CD4-positive, alpha-beta T cell treated with Interleukin-17A for 4 hours (primary cell): Measurements from ENCODE around the gene MAT2B.
"Not testable (repeated sequence)": the region's sequence is repeated elsewhere in the genome, so short reads cannot be mapped to it uniquely, and the experiment has no call there.

Experiments
- DNase-seq: peaks from one replicate; pipeline ENCODE4 v3.0.0-alpha.2; 2020; ENCODE audit warnings: mixed read lengths

MAT2B gene

DNA sequence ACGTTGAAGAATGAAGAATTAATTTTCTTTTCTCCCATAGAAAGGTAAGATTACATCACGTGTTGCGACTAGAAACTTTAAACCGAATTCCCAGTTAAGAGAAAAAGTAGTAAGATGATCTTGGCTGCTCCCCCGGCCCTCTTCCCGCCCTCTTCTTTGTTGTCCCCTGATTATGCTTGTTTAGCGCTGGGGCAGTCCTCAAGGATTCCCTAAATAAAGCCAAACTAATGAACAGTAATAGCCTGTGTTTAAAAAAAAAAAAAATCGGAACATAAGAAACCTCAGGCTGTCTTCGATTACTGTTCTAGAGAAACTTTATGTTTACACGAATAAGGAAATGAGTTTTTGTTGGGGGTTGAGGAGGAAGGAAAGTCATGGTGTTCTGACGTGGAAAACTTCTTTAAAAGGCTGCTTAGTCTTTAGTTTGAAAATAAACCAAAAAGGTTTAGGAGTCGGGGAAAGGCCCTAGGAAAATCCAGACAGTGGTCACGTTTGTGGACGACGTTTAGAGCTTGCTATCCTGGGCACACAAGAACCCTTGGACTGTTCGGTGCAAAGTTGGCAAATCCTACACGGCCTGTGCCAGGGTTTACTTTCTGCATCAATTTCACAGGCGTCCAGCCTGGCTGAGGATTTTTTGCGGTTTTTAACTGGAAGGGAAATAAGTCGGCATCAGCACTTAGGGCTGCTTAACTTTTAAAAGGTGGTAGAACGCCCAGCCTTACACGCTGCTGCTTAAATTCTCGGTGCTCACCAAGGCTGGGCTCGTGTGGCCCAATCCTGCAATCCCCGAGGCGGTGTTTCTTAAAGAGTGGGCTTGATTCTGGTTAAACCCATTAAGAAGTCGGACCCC is 1.1 kb upstream of the MAT2B start:
- DNase-seq, result peak; percentile 44

DNA sequence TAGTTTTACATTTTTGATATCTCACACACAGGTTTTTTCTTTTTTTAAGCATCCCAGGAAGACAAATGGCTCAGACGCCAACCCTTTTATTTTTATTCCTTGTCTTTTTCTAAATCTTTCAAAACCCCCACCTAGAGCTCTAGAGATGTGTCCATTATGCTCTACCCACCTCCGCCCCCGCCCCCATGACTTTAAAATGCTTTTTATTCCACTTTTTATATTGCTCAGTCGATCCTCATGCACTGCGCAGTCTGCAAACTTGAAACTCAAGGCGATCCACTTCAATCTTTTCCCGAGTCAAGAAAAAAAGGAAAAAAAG is 411 bp upstream of the MAT2B start:
- no peak for DNase-seq

DNA sequence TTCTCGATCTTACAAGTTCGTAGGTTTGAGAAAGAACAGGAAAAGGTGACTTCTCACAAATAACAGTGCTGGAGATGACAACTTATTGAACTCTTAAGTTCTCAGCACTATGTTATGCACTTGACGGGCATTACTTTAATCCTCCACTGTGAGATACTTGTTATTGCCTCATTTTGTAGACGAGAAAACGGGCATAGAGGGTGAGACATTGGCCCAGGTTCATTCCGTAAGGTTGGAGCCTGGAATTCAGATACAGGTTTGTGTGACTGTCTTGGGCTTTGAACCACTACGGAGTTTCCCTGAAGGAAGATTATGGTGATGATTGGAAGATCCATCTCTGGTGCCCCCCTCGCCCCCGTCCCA is 657 bp downstream of the MAT2B start:
- no peak for DNase-seq

DNA sequence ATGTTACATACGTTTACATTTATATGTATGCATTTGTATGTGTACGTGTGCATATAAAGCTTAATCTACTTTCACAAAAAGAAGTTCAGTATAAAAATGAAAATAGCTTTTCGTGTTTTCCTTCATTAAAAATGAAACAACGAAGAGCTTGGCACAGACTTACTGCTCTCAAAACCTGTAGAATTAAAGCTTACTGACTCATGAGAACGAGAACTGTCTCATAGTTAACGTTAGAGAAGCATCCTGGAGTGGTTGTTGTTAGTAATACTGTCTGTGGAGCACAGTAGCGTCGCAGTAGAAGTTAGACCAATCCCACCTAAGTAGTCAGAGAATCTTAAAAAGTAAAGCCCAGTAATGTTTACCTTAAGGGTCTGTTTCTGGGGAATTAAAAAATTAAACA is 1.3 kb downstream of the MAT2B start:
- DNase-seq, result peak; percentile 26

GRCh38 chr5:163508753-163509152 is 3.3 kb downstream of the MAT2B start:
- no peak for DNase-seq

DNA sequence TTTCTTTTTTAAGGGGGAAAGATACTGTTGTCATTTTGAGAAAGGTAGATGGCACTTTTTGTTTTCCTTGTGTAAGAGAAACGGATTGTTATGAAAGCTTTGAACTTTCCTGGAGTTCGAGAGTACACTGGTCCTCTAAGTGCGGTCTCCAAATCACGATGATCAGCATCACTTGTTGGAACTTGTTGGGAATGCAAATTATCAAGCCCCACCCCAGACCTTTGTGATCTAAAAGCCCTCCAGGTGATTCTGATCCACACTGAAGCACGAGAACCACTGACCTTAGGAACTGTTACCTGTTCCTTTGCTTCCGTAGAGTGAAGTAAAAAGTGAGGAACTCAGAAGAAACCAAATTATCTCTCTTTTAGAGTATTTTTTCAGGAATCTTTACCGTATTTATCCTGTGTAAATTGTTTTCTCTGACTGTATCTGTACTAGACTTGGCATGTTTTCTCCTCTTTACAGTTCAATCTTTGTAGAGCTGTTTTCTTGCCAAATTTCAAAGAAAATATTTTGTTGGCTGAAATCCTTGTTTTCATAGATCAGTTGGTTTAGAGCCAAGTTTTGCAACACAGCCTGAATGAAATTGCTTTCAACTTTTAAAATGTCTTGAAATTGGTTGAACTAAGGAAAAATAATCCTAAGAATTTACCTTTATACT is 4.0 kb downstream of the MAT2B start:
- no peak for DNase-seq

DNA sequence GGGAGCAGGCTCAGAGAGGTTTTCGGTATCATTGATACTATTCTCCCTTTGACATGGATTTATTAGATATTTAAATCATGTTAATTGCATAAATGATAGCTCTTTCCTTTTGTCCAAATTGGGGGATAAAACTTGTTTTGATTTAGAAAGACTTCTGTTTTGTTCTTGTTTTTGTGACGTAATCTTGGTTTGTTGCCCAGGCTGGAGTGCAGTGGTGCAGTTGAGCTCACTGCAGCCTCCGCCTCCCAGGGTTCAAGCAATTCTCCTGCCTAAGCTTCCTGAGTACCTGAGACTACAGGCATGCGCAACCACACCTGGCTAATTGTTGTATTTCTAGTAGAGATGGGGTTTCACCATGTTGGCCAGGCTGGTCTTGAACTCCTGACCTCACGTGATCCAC is 7.1 kb downstream of the MAT2B start:
- no peak for DNase-seq

GRCh38 chr5:163525096-163525495 is 19.7 kb downstream of the MAT2B start:
- DNase-seq, result no peak

GRCh38 chr5:163529698-163530097 is 24.3 kb downstream of the MAT2B start:
- no peak for DNase-seq

GRCh38 chr5:163531272-163531671 is 25.9 kb downstream of the MAT2B start:
- no peak for DNase-seq

DNA sequence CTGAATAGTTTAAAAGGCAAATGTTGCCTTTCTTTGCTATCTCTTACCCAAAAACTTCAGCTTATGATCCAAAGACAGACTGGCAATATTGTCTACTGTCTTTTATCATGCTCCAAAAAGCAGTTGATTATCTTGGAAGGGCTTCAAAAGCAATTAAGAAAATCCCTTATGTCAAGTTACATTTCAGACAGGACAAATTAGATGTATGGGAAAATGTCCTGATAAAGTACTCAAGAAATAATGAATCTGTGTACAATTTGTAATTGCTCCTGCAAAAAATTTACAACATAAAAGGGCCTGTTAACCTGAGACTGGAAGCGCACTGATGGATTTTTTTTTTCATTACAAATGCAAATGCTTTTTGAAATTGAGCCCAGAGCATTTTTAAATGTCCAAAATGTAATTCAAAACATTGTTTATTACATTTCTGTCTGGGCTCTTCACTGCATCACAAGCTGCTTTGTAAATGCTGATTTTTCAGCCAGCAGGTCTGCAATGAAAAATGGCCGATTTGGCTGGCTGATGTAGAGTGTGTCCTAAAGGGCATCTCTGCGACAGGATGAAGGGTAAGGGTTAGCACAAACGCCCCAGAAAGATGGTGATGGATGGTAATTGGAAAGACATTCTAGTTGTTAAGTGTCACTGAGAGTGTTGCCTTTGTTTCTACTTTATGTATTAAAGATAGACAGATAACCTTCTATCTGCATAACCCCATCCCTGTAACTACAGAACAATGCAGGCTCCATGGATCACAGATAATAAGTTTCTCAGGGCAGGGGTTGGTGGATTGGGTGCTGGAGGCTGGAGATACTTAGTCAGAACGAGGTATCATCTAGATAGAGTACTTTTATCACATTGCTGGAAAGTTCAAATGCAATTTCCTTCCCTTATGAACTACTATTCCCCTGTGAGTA is 27.0 kb downstream of the MAT2B start:
- DNase-seq, result no peak

DNA sequence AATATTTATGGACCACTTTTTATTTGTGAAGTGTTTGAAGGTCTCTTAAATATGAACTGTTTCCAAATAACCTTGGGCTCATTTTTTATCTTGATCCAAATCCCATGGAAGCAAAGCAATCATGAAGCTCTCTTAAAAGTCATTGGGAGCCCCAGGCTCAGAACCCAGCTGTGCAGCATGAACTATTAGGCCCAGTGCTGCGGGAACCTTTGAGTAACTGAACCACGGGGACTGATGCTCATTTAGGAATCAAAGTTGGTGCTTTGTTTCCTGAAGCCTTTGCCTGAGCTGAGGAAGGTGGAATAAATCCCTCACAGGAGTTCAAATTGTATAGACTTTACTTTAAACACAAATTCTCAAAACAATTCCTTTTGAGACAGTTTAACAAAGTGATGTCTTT is 27.8 kb downstream of the MAT2B start:
- DNase-seq, result no peak

DNA sequence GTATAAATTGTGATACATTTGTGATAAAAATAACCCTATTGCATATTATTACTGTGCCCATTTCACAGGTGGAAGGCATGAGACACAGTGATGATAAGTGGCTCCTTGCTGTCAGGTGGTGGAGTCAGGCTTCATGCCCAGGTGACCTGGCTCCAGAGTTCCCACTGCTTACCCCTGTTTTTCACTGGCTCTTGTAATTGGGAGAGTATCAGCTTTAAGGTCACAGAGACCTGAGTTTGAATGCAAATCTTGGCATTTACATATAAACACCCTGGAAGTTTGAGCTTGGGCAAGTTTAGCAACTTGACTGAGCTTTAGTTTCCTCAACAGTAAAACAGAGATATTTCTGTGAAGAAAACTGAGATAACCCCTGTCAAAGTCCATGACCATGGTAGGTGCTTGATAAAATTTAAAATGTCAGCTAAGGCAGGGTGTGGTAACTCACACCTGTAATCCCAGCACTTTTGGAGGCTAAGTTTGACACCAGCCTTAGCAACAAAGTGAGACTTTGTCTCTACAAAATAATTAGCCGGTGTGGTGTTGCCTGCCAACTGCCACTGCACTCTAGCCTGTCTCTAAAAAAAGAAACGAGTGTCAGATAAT is 29.2 kb downstream of the MAT2B start:
- DNase-seq, result no peak

DNA sequence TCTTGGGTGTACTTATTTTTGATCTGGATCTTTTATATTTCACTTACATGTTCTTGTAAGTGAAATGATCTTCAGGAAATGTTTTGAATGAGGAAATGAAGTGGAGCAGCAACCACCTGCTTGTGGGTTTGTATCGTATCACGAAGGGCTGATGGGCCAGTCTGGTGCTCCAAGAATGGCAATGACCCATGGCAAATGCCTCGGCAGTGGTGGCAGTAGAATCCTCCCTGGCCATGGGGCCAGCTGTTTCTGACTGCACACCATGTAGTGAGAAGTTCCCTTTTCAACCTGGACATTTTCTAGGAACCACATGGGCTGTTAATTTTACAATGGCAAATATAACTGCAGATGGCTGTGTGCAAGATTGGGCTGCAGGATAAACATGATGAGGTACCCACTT is 29.9 kb downstream of the MAT2B start:
- DNase-seq, result no peak

DNA sequence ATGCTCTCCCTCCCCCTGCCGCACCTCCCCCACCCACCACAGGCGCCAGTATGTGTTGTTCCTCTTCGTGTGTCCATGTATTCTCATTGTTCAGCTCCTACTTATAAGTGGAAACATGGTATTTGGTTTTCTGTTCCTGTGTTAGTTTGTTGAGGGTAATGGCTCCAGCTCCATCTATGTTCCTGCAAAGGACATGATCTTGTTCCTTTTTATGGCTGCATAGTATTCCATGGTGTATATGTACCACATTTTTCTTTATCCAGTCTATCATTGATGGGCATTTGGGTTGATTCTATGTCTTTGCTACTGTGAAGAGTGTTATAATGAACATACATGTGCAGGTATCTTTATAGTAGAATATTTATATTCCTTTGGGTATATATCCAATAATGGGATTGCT is 31.0 kb downstream of the MAT2B start:
- DNase-seq, result not testable (repeated sequence)

DNA sequence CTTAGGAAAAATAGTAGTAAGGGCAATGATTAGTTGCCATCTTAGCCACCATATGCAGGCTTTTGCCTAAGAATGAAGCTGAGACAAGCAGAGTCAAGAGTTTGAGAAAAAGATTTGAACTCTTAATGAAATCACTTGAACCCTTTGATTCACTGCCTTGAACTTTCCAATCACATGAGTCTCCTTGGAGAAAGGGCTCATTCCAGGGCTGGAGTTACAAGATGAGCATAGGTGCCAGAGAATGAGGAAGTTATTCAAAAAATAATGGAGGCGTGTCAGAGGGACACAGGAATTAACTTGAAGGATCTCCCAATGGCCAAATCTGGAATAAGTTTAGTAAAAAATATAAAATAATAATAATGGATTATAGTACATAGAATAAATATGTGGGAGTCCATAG is 35.3 kb downstream of the MAT2B start:
- DNase-seq, result no peak

- no peak for DNase-seq
These were observed 37.4 kb downstream of the MAT2B start for GRCh38 chr5:163542771-163543170.

GRCh38 chr5:163544041-163544440 is 38.6 kb downstream of the MAT2B start:
- DNase-seq, result no peak

DNA sequence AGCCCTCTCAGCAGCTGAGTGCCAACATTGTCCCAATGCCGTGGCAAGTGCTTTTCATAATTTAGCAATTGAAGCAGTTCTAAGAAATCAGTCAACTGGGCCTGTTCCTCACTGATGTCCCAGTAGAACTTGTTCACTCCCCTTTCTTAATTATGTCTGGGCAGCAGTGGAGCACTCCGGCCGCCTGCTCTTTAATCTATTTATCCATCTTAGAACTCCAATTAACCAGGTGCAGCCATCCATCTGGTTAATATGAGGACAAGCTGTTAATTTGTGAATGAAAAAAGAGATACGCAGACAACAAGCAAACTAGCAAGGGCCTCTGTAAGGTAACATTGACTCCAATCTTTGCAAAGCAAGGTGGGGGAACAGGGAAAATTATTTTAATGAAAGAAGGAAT is 39.4 kb downstream of the MAT2B start:
- no peak for DNase-seq

DNA sequence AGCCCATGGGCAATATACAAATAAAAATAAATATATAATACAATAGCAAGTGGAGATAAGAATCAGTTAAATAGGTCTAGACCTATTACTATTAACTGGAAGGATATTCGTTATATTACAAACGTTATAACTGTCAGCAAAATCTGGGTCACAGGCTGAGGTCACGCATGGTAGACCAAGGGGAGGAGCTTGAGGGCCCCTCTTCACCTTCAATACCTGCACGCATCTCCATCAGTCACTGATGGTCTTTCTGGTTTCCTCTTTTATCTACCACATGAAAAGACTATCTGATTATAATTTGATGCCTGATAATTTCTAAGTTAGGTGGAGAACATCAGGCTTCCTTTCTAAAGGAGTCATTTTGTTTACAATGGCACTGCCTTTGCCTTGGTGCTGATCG is 43.2 kb downstream of the MAT2B start:
- DNase-seq, result peak; percentile 5

DNA sequence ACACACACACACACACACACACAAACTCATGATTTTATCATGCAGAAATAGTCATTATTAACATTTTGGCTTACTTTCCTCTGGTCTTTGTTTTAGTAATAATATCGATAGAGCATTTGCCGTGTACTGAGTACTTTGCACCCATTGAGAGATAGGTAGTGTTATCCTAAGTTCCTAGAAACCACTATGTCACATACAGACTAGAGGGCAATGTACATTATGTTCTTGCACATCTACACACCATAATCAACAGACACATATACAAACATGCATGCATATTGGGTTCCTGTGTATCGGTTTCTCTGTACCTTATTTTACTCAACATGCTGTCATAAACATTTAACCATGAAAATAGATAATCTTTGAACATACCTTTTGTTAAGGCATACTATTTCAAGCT is 45.7 kb downstream of the MAT2B start:
- DNase-seq, result no peak

DNA sequence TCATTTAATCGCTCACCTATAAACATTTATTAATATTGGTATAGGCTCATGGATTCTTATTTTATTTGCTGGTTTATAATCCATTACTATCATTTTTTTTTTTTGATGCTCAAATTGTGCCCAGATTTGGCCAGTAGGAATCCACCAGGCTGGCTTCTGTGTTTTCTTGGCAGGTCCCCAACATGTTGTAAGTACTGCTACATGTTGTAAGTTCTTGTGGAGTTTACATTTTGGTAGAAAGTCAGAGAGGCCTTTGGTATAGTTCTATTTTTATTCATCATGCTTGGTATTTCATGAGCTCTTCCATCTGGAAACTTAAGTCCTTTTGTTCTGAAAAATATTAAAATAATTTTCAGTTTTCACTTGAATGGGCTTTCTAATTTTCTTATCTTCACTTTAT is 47.1 kb downstream of the MAT2B start:
- DNase-seq, result no peak

GRCh38 chr5:163561339-163561738 is 55.9 kb downstream of the MAT2B start:
- DNase-seq, result no peak
